Endothelial cell of hepatic sinusoid (primary cell): ENCODE measurements around the gene SLC35G2.
"Not testable (repeated sequence)": the region's sequence is repeated elsewhere in the genome, so short reads cannot be mapped to it uniquely, and the experiment has no call there.

Experiments
- in situ Hi-C: cut with HindIII; loops from 2 replicates; pipeline ENCODE4 v1.10.0; 2017; ENCODE audit warnings: low sequenced_read_pairs

Gene SLC35G2

GRCh38 chr3:136835089-136835812 lies 16.3 kb downstream of the SLC35G2 start:
- in situ Hi-C loops = no loop called here

- in situ Hi-C loops = no loop called here
Observed at GRCh38 chr3:136835813-136836510, 17.0 kb downstream of the SLC35G2 start.

GRCh38 chr3:136836511-136837156 lies 17.7 kb downstream of the SLC35G2 start:
- in situ Hi-C loops = no loop called here

GRCh38 chr3:136838641-136839555 lies 20.0 kb downstream of the SLC35G2 start:
- in situ Hi-C loops = no loop called here

- in situ Hi-C loops = no loop called here
Observed at GRCh38 chr3:136839556-136839931, 20.6 kb downstream of the SLC35G2 start.

DNA sequence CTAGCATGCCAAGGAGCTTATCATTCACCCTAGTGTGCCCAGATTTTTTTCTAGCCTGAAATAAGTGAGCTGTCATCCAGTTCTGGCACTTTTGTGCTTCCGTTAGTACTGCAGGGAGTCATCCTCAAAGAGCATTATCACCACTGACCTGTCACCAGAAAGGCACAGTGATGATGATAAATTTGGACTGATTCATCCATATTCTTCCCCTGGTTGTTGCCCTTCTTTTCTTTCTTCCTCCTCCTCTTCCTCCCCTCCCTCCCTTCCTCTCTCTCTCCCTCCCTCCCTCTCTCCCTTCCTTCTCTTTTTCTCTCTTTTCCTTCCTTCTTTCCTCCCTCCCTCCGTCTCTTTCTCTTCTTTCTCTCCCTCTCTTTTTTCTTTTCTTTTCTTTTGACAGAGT lies 21.3 kb downstream of the SLC35G2 start:
- in situ Hi-C loops = no loop called here

DNA sequence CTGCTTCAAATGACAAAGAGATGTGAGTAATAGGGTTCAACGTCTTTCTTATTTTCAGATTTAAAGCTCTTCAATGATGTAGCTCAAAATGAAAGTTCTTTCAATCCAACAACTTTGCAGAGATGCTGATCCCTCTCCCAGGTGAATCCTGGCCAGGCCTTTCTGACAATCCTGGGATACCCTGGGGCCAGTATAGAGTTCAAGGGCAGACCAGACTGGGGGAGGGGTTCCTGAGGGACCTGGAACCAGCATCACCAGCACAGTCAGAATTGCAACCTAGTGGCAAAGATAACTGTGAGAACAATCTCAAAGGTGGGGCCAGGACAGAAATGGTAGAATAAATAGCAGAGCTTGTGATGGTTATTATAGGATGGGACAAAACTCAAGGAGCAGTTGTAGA lies 23.4 kb downstream of the SLC35G2 start:
- in situ Hi-C loops = no loop called here

DNA sequence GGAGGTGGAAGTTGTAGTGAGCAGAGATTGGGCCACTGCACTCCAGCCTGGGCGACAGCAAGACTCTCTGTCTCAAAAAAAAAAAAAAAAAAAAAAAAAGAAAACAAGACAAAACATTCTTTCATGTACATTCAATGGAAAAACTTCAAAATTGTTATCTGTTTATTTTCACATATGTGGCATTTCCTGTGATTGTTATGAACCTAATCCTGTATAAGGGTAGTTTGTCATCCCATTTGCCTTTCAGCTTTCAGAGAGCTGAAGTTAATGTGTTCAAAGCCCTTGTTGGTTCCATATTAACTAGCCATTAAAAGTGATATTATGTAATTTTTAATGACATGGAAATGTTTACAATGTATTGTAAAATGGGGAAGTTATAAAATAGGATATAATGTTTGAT lies 25.8 kb downstream of the SLC35G2 start:
- in situ Hi-C loops = no loop called here

GRCh38 chr3:136852180-136852579 lies 33.3 kb downstream of the SLC35G2 start:
- in situ Hi-C loops = loop anchor here (5.0 kb wide), 1 partner anchor 95 kb away; no protein-coding TSS in a partner anchor

- in situ Hi-C loops = no loop called here
Observed at GRCh38 chr3:136856665-136857064, 37.7 kb downstream of the SLC35G2 start.

GRCh38 chr3:136858381-136858780 lies 39.5 kb downstream of the SLC35G2 start:
- in situ Hi-C loops = no loop called here

DNA sequence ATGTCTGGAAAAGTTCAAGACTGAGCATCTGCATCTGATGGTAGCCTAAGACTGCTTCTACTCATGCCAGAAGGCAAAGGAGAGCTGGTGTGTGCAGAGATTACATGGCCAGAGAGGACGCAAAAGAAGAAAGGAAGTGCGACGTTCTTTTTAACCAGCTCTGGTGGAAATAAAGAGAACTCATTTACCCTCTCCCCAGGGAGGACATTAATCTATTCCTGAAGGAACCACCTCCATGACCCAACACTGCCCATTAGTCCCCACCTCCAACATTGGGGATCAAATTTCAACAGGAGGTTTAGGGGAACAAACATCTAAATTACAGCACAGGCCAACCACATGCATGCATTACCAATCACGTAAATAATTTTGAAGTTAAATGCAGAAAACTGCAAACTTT lies 41.6 kb downstream of the SLC35G2 start:
- in situ Hi-C loops = loop anchor here (5.0 kb wide), 1 partner anchor 77 kb away; no protein-coding TSS in a partner anchor

- in situ Hi-C loops = loop anchor here (5.0 kb wide), 1 partner anchor 75 kb away; no protein-coding TSS in a partner anchor
Observed at GRCh38 chr3:136861890-136862616, 43.1 kb downstream of the SLC35G2 start, which contains the start of gene NCK1. NCK1 (plus strand) TSS chr3:136862208; CDS start chr3:136928002, 65,794 bp downstream.

- in situ Hi-C loops = loop anchor here (5.0 kb wide), 1 partner anchor 75 kb away; no protein-coding TSS in a partner anchor
Observed at GRCh38 chr3:136862617-136863322, 43.8 kb downstream of the SLC35G2 start.

GRCh38 chr3:136869282-136869681 lies 50.4 kb downstream of the SLC35G2 start:
- in situ Hi-C loops = no loop called here

- in situ Hi-C loops = not testable (repeated sequence)
Observed at GRCh38 chr3:136872258-136872657, 53.3 kb downstream of the SLC35G2 start.

- in situ Hi-C loops = not testable (repeated sequence)
Observed at GRCh38 chr3:136879510-136879909, 60.6 kb downstream of the SLC35G2 start.

GRCh38 chr3:136882571-136882970 lies 63.6 kb downstream of the SLC35G2 start:
- in situ Hi-C loops = no loop called here
